Hepatic stellate cell (primary cell): ENCODE measurements around the gene ERMAP.
A peak's percentile ranks its signal among the peaks of the same experiment; 100 is the strongest.

Source experiments
- DNase-seq: peaks from one replicate; pipeline ENCODE4 v3.0.0; 2011; ENCODE audit warnings: low spot score

The ERMAP gene

GRCh38 chr1:42816585-42817439, at the start of gene ERMAP, which contains the start of gene SVBP:
TSS of gene ERMAP (plus strand) at chr1:42817122. CDS start at chr1:42830449, 13,327 bp downstream.
TSS of gene SVBP (minus strand) at chr1:42817397. CDS start at chr1:42816544, 853 bp downstream.
- peak; percentile 96 for DNase-seq

- no peak for DNase-seq
These were observed 49.4 kb upstream of the ERMAP start for GRCh38 chr1:42767510-42768000.

GRCh38 chr1:42768172-42768571, 48.8 kb upstream of the ERMAP start:
- no peak for DNase-seq

- DNase-seq: no peak
These were observed 47.1 kb upstream of the ERMAP start for GRCh38 chr1:42769811-42770210.

GRCh38 chr1:42773420-42773819, 43.5 kb upstream of the ERMAP start:
- DNase-seq: no peak

- DNase-seq: no peak
These were observed 41.9 kb upstream of the ERMAP start for GRCh38 chr1:42774928-42775526.

GRCh38 chr1:42776502-42776901, 40.4 kb upstream of the ERMAP start:
- no peak for DNase-seq

GRCh38 chr1:42777852-42778251, 39.1 kb upstream of the ERMAP start:
- peak; percentile 61 for DNase-seq

- DNase-seq: no peak
These were observed 37.2 kb upstream of the ERMAP start for GRCh38 chr1:42779725-42780124.

- DNase-seq: no peak
These were observed 36.7 kb upstream of the ERMAP start for GRCh38 chr1:42780176-42780575.

- DNase-seq: no peak
These were observed 33.8 kb upstream of the ERMAP start for GRCh38 chr1:42783092-42783491.

- DNase-seq: no peak
These were observed 32.4 kb upstream of the ERMAP start for GRCh38 chr1:42784547-42784945.

- peak; percentile 51 for DNase-seq
These were observed 31.8 kb upstream of the ERMAP start, which contains the start of gene TMEM269 for GRCh38 chr1:42784946-42785693. TSS of gene TMEM269 (plus strand) at chr1:42784991. CDS start at chr1:42789894, 4,903 bp downstream.

GRCh38 chr1:42786097-42786496, 30.8 kb upstream of the ERMAP start:
- DNase-seq: no peak

GRCh38 chr1:42788021-42788420, 28.9 kb upstream of the ERMAP start:
- DNase-seq: no peak

GRCh38 chr1:42793824-42794223, 23.1 kb upstream of the ERMAP start:
- no peak for DNase-seq

- DNase-seq: no peak
These were observed 19.5 kb upstream of the ERMAP start for GRCh38 chr1:42797414-42797813.

- no peak for DNase-seq
These were observed 18.9 kb upstream of the ERMAP start for GRCh38 chr1:42797979-42798378.

- no peak for DNase-seq
These were observed 15.0 kb upstream of the ERMAP start for GRCh38 chr1:42801832-42802473.

GRCh38 chr1:42806171-42806570, 10.8 kb upstream of the ERMAP start:
- DNase-seq: no peak

- DNase-seq: no peak
These were observed 10.3 kb upstream of the ERMAP start for GRCh38 chr1:42806593-42806992.
